NCI-H524 (cell line): Measurements from ENCODE around the gene CIDEA.

Experiments used
- DNase-seq, 2 experiments: peaks; one replicate each; lab custom pipeline; 2025; lab: John Stamatoyannopoulos, UW

Gene CIDEA

GRCh38 chr18:12318857-12319256 lies 64.7 kb downstream of the CIDEA start:
- no peak for DNase-seq

GRCh38 chr18:12321333-12321732 lies 67.2 kb downstream of the CIDEA start:
- DNase-seq = no peak

- DNase-seq = no peak
Measured at GRCh38 chr18:12324991-12325725, 71.0 kb downstream of the CIDEA start.

- no peak for DNase-seq
Measured at GRCh38 chr18:12325726-12326245, 71.6 kb downstream of the CIDEA start.

GRCh38 chr18:12326711-12327460 lies 72.7 kb downstream of the CIDEA start:
- no peak for DNase-seq
